Choroid plexus epithelial cell (primary cell): Measurements from ENCODE around the gene ZC3H13.

Source experiments
- DNase-seq: peaks from one replicate; pipeline ENCODE4 v3.0.0-alpha.2; 2010; ENCODE audit warnings: low read depth
- H3K4me3 ChIP-seq: 2 replicates; pipeline ENCODE4 v1.5.1; 2011; ENCODE audit warnings: low read depth, mild to moderate bottlenecking, control low read depth, low read length, moderate library complexity
- CTCF ChIP-seq: conservative IDR thresholded peaks from 2 replicates; pipeline ENCODE4 v1.5.1; 2011; ENCODE audit warnings: low read depth, mild to moderate bottlenecking, control low read depth, inconsistent platforms, low read length, moderate library complexity

ZC3H13 gene

GRCh38 chr13:46097663-46098062 lies 45.1 kb upstream of the ZC3H13 start:
- no peak overlapping the region for H3K4me3 ChIP-seq
- no peak for TF ChIP-seq CTCF
- DNase-seq, result no peak

GRCh38 chr13:46097015-46097414 lies 44.5 kb upstream of the ZC3H13 start:
- no peak for DNase-seq
- no peak for TF ChIP-seq CTCF
- no peak overlapping the region for H3K4me3 ChIP-seq

- TF ChIP-seq CTCF, result no peak
- DNase-seq, result no peak
- H3K4me3 ChIP-seq, result no peak overlapping the region
Measured at GRCh38 chr13:46094478-46094877, 41.9 kb upstream of the ZC3H13 start.

GRCh38 chr13:46088821-46089562 lies 36.4 kb upstream of the ZC3H13 start:
- DNase-seq, result no peak
- TF ChIP-seq CTCF, result no peak
- H3K4me3 ChIP-seq, result no peak overlapping the region

GRCh38 chr13:46087481-46087880 lies 34.9 kb upstream of the ZC3H13 start:
- H3K4me3 ChIP-seq, result no peak overlapping the region
- TF ChIP-seq CTCF, result no peak
- DNase-seq, result no peak

- H3K4me3 ChIP-seq, result no peak overlapping the region
- TF ChIP-seq CTCF, result no peak
Measured at GRCh38 chr13:46086985-46087384, 34.4 kb upstream of the ZC3H13 start.

GRCh38 chr13:46086421-46086922 lies 33.9 kb upstream of the ZC3H13 start:
- TF ChIP-seq CTCF, result no peak
- H3K4me3 ChIP-seq, result no peak overlapping the region
- DNase-seq, result no peak

More at GRCh38 chr13:46086985-46087384, 34.4 kb upstream of the ZC3H13 start:
- DNase-seq, result no peak
